ENCODE measurements around the gene MMP20.

MMP20 gene

DNA sequence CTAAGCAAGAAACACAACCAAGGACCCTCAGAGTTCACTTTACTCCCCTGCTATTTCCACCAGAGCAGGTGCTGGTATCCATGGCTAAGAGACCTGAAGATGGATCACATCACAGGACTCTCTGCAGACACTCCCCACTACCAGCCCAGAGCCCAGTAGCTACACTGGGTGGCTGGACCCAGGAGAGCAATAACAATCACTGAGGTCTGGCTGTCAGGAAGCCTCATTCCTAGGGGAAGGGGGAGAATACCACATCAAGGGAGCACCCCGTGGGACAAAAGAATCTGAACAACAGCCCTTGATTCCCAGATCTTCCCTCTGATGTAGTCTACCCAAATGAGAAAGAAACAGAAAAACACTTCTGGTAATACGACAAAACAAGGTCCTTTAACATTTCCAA, 85.6 kb downstream of the MMP20 start:
- TF ChIP-seq GATA2 (IDR thresholded peaks at IDR 0.05; ENCODE audit: low read depth, low read length) (no peak), GATA3 (IDR thresholded peaks at IDR 0.05; ENCODE audit: low read depth, low read length) (no peak)

DNA sequence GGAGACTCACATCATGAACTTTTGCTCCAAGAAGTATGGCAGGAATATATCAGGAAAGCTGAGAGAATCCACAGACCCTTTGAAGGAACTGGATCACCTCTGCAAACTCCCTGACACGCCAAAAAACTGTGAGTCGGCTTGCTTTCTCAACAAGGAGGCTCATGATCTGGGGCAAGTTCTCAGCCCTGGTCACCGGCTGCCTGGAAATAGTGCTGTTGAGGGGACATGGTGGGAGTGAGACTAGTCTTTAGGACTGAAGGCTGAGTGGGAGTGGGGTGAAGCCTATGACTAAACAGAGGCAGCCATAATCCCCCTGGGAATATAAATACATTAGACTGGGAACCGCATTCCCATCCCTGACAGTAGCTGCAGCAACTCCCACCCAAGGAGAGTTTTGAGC, 86.2 kb downstream of the MMP20 start:
- TF ChIP-seq GATA2 (IDR thresholded peaks at IDR 0.05; ENCODE audit: low read depth, low read length) (no peak), GATA3 (IDR thresholded peaks at IDR 0.05; ENCODE audit: low read depth, low read length) (no peak)

DNA sequence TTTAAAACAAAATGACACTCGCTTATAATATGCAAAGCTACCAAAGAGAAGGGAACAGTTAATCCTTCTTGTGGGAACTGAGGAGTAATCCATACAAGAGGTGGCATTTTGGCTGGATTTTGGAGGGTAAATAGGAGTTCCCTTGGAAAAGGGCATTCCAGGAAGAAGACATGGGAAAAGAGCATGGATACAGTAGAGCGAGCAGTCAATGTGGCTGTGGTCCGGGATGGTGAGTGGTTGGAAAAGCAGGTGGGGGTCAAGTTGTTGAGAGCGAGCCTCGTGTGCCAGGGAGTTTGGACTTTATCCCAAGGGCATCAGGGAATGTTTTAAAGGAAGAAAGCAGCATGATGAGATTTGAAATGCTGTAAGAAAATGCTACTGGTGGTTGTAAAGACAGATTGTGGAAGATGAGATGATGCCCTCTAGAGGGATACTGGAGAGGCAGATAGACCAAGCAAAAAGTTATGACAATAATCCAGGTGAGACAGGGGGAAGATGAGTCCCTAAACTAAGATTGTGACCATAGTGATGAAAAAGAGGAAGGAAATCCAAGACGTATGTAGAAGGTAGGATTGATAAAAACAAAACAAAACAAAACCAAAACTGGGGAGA, 90.8 kb downstream of the MMP20 start:
- TF ChIP-seq GATA3 (IDR thresholded peaks at IDR 0.05; ENCODE audit: low read depth, low read length) (no peak), GATA2 (IDR thresholded peaks at IDR 0.05; ENCODE audit: low read depth, low read length) (no peak)

DNA sequence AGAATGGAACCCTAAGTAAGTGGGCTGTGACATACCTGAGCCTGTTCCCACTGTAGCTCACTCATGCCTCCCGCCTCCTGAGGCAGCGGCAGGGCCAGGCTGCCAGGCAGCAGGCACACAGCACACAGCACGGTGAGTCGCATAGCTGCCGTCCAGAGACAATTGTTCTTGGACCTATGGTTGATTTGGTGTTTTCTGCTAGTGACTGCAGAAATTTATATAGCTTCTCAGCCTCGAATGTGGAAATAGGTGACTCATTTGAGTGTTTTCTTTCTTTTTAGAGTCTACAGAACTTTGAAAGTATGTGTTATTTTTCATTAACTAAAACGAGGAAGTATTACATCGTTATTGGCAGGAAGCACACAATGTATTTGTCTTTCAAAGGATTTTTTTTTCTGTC, 94.6 kb downstream of the MMP20 start, which contains the start of gene MMP7:
Gene MMP7 (minus strand): TSS at position 190 of the 400 bp plus-strand sequence. CDS start 47 bp downstream, at position 143.
- TF ChIP-seq GATA2 (IDR thresholded peaks at IDR 0.05; ENCODE audit: low read depth, low read length) (no peak), GATA3 (IDR thresholded peaks at IDR 0.05; ENCODE audit: low read depth, low read length) (no peak)

DNA sequence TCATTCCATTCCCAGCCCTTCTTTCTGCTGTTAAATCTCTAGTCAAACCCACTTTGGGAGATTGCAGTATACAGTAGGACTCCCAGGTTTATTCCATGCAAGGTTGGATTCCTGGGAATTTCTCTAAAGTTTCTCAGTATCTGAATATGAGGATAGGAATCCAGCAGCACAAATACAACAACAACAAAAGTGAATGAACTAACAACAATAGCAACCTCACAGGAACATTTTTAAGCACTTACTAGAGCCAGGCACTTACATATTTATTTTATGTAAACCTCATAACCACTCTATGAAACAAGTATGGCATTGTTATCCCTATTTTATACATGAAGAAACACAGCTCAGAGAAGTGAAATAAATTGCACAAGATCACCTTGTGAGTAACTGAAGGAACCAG, 96.5 kb downstream of the MMP20 start:
- TF ChIP-seq GATA2 (IDR thresholded peaks at IDR 0.05; ENCODE audit: low read depth, low read length), result no peak
- no peak for TF ChIP-seq GATA3 (IDR thresholded peaks at IDR 0.05; ENCODE audit: low read depth, low read length)

DNA sequence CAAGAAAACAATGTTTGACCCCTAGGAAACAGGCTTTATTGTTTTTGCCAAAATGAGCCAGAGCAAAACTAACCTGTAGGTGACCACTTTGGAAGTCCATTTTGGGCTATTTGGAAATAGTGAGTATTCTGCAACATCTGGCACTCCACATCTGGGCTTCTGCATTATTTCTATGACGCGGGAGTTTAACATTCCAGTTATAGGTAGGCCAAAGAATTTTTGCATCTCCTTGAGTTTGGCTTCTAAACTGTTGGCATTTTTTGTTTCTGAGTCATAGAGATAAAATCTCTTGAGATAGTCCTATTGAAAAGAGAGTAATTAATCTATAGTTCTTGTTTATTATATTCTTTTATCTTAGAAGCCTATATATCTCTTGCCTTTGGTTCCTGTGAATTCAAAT, 97.4 kb downstream of the MMP20 start:
- TF ChIP-seq GATA3 (IDR thresholded peaks at IDR 0.05; ENCODE audit: low read depth, low read length) (no peak), GATA2 (IDR thresholded peaks at IDR 0.05; ENCODE audit: low read depth, low read length) (no peak)

DNA sequence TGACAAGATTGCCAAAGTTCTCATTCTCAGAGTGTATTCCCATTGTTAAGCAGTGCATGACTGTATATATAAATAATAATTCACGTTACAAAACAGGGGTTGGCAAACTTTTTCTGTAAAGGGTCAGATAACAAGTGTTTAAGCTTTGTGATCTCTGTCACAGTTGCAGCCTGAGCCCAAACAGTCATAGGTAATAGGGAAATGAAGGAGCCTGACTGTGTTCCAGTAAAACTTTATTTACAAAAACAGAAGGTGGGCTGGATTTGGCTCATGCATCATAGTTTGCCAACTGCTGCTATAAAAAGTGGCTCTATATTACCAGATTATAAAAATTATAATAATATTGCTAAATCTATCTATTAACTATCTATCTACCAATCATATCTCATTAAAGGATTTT, 98.1 kb downstream of the MMP20 start:
- TF ChIP-seq GATA2 (IDR thresholded peaks at IDR 0.05; ENCODE audit: low read depth, low read length) (no peak), GATA3 (IDR thresholded peaks at IDR 0.05; ENCODE audit: low read depth, low read length) (no peak)

Measured in SH-SY5Y (cell line).